Activated naive CD8-positive, alpha-beta T cell treated with anti-CD3 and anti-CD28 coated beads for 36 hours (primary cell): ENCODE data around the gene RIOK2. TPM values are rescaled to one million over a fixed set of nuclear protein-coding genes. Genes with fewer than 3 reads are reported as not detected.
"Not testable (repeated sequence)": the region's sequence is repeated elsewhere in the genome, so short reads cannot be mapped to it uniquely, and the experiment has no call there.

Experiments
- DNase-seq: peaks from one replicate; pipeline ENCODE4 v3.0.0; 2021
- H3K27ac Mint-ChIP-seq: one replicate; pipeline ENCODE4 v1.8.0; 2022; ENCODE audit warnings: mild to moderate bottlenecking, moderate library complexity, mixed read lengths
- H3K27me3 Mint-ChIP-seq: one replicate; pipeline ENCODE4 v1.8.0; 2022; ENCODE audit warnings: mild to moderate bottlenecking, mixed read lengths
- H3K36me3 Mint-ChIP-seq: one replicate; pipeline ENCODE4 v1.8.0; 2021; ENCODE audit warnings: mild to moderate bottlenecking, mixed read lengths
- H3K4me1 Mint-ChIP-seq: one replicate; pipeline ENCODE4 v1.8.0; 2021; ENCODE audit warnings: mixed read lengths
- H3K4me3 Mint-ChIP-seq: one replicate; pipeline ENCODE4 v1.8.0; 2022; ENCODE audit warnings: mild to moderate bottlenecking, moderate library complexity, mixed read lengths
- H3K9me3 Mint-ChIP-seq: one replicate; pipeline ENCODE4 v1.8.0; 2022; ENCODE audit warnings: mixed read lengths
- total RNA-seq, 2 experiments: library from RNA; stranded (reverse); gene quantifications; one replicate each; pipeline ENCODE4 v1.2.3, GENCODE V29; 2021

The RIOK2 gene
- total RNA-seq, 2 experiments from 2014 or later: 47.6 to 50.1 TPM

DNA sequence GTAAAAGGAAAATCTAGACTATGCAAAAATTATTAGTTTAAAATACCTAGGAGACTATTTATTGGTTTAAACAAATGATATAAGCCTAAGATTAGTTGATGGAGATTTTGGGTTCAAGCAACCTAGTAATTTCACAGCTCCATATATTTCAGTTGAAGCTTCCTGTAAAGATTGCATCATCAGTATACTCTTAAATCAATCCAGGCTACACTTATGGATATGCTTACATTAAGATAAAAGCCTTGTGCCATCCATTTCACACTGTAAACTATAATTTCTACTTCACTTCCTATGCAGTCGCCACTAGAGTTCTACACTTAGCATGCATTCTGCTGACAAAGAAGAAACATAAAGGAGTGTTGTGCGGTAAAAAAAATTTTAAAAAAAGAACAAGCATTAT is 33.3 kb downstream of the RIOK2 start:
- H3K4me3 Mint-ChIP-seq: no peak overlapping the region
- no peak overlapping the region for H3K27ac Mint-ChIP-seq
- no peaks in the 10 kb centered on the region for H3K9me3 Mint-ChIP-seq
- DNase-seq: no peak
- H3K27me3 Mint-ChIP-seq: no peaks in the 10 kb centered on the region
- H3K36me3 Mint-ChIP-seq: no peaks in the 10 kb centered on the region
- no peaks in the 10 kb centered on the region for H3K4me1 Mint-ChIP-seq

DNA sequence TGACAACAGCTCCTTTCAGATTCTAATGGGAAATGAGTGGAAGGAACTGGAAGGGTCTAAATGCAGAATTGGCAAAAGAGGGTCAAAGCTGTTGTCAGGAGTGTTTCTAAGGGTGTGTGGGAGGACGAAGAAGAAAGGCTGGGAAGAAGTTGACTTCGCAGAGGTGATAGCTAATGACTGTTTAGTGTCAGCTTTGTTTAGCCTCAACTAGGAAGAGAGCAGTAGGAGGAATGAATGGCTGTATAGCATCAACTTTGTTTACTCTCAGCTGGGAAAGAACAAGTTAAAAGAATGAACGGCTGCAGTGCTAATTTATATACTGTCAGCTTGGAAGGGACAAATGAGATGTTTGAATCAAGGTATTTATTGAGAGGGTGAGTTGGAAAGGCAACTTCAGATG is 34.8 kb downstream of the RIOK2 start:
- Mint-ChIP-seq H3K27ac (no peak overlapping the region), H3K9me3 (no peaks in the 10 kb centered on the region), H3K36me3 (no peaks in the 10 kb centered on the region), H3K27me3 (no peaks in the 10 kb centered on the region), H3K4me3 (no peak overlapping the region), H3K4me1 (no peaks in the 10 kb centered on the region)
- no peak for DNase-seq

GRCh38 chr5:97143704-97144103 is 39.3 kb downstream of the RIOK2 start:
- H3K4me3 Mint-ChIP-seq: no peak overlapping the region
- H3K9me3 Mint-ChIP-seq: no peaks in the 10 kb centered on the region
- no peak overlapping the region for H3K27ac Mint-ChIP-seq
- H3K27me3 Mint-ChIP-seq: no peaks in the 10 kb centered on the region
- no peak for DNase-seq
- no peaks in the 10 kb centered on the region for H3K4me1 Mint-ChIP-seq
- H3K36me3 Mint-ChIP-seq: no peaks in the 10 kb centered on the region

DNA sequence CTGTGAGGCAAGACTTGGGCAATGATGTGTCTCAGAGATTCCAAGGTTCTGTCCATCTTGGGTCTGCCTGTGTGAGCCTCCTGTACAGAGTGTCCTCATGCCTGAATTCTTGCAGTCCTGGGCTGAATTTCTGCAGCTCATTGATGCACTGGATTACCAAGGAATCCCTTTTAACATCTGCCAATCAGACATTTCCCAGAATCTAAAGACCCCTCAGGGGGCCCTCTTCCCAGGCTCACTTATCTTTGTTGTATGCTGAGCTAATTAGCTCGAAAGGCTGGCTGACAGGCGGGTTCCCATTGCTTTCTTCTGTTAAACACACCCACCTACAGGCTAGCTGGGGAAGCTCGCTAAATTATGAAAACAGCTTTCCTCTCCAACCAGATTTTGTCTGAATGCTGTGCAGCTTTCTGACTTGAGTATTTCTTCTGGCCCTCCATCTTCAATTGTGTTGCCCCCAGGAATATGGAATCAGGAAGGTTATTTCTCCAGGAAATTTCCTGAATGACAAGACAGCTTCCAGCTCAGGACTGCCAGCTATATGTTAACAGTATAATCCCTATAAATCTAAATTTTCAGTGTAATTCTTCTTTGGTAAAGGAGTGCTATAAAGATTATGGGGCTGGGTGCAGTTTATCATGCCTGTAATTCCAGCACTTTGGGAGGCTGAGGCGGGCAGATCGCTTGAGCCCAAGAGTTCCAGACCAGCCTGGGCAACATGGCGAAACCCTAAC is 40.4 kb downstream of the RIOK2 start, which contains the start of gene LIX1:
Gene LIX1, minus strand, starts transcription at position 91 of the 734 bp plus-strand sequence. Its CDS starts 35 bp downstream, at position 56.
- Mint-ChIP-seq H3K9me3 (no peaks in the 10 kb centered on the region), H3K4me3 (no peak within 1 kb of the TSS), H3K27me3 (no peaks in the 10 kb centered on the region), H3K4me1 (no peaks in the 10 kb centered on the region), H3K36me3 (no peaks in the 10 kb centered on the region), H3K27ac (no peak within 1 kb of the TSS)
- peak; percentile 12 for DNase-seq

- Mint-ChIP-seq H3K27ac (no peak overlapping the region), H3K4me3 (no peak overlapping the region), H3K9me3 (no peaks in the 10 kb centered on the region), H3K36me3 (no peaks in the 10 kb centered on the region), H3K4me1 (no peaks in the 10 kb centered on the region), H3K27me3 (no peaks in the 10 kb centered on the region)
- no peak for DNase-seq
Measured at GRCh38 chr5:97141539-97141938, 41.5 kb downstream of the RIOK2 start.

GRCh38 chr5:97141031-97141430 is 42.0 kb downstream of the RIOK2 start:
- H3K36me3 Mint-ChIP-seq: no peaks in the 10 kb centered on the region
- no peaks in the 10 kb centered on the region for H3K4me1 Mint-ChIP-seq
- H3K4me3 Mint-ChIP-seq: no peak overlapping the region

GRCh38 chr5:97140250-97140649 is 42.8 kb downstream of the RIOK2 start:
- H3K27me3 Mint-ChIP-seq, H3K4me3 Mint-ChIP-seq, H3K27ac Mint-ChIP-seq, H3K4me1 Mint-ChIP-seq, H3K36me3 Mint-ChIP-seq, H3K9me3 Mint-ChIP-seq, DNase-seq: not testable (repeated sequence)

More at GRCh38 chr5:97141031-97141430, 42.0 kb downstream of the RIOK2 start:
- no peak overlapping the region for H3K27ac Mint-ChIP-seq
- H3K27me3 Mint-ChIP-seq: no peaks in the 10 kb centered on the region
- no peak for DNase-seq
- no peaks in the 10 kb centered on the region for H3K9me3 Mint-ChIP-seq

- Mint-ChIP-seq H3K9me3 (no peaks in the 10 kb centered on the region), H3K27me3 (no peaks in the 10 kb centered on the region), H3K4me1 (peaks cover 6% of the 10 kb centered on the region), H3K4me3 (no peak overlapping the region), H3K36me3 (no peaks in the 10 kb centered on the region), H3K27ac (no peak overlapping the region)
- DNase-seq: no peak
Measured at GRCh38 chr5:97136475-97136874, 46.6 kb downstream of the RIOK2 start.

DNA sequence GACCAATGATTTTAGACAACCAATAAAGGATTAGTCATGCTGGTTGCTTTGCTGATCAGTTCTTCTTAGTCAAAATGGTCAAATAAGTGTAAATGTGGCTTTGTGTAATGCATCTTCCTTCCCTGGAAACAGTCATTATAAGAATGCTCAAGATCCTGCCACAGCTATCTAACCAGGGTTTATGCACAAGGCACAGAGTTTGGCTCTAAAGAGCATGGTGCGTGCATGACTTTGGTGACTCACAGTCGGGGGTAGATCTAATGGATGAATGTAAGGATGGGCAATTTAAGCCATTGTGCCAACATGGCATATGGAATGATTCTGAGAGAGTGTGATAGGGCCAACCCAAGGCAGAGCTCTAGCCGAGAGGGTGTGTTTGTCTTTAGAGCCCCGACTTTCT is 47.2 kb downstream of the RIOK2 start:
- no peak for DNase-seq
- Mint-ChIP-seq H3K36me3 (no peaks in the 10 kb centered on the region), H3K4me1 (peaks cover 6% of the 10 kb centered on the region), H3K9me3 (no peaks in the 10 kb centered on the region), H3K27ac (no peak overlapping the region), H3K27me3 (no peaks in the 10 kb centered on the region), H3K4me3 (no peak overlapping the region)

GRCh38 chr5:97134634-97135033 is 48.4 kb downstream of the RIOK2 start:
- Mint-ChIP-seq H3K27ac (no peak overlapping the region), H3K27me3 (peaks cover 3% of the 10 kb centered on the region), H3K36me3 (no peaks in the 10 kb centered on the region), H3K4me3 (no peak overlapping the region), H3K9me3 (no peaks in the 10 kb centered on the region), H3K4me1 (peaks cover 6% of the 10 kb centered on the region)
- DNase-seq: no peak

GRCh38 chr5:97133101-97133500 is 49.9 kb downstream of the RIOK2 start:
- Mint-ChIP-seq H3K4me1 (peaks cover 6% of the 10 kb centered on the region), H3K36me3 (no peaks in the 10 kb centered on the region), H3K27ac (no peak overlapping the region), H3K27me3 (peaks cover 6% of the 10 kb centered on the region), H3K4me3 (no peak overlapping the region), H3K9me3 (no peaks in the 10 kb centered on the region)
- DNase-seq: no peak

DNA sequence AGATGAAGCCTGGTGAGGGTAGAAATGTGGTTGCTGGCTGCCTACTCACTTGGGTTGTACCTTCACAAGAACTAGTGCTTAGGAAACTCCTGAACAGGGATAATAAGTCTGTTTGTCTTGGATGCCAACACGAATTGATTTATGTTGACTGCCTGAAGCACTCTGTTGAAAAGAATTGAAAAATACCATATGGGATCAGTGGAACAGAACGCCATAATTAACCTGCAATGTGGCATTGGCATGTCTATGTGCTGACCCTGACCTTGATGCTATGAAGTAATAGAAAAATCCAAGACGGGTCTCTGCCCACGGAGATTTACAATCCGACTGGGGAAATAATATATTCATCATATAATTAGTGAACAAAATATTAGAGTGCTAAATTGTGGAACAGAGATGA is 51.1 kb downstream of the RIOK2 start:
- no peak for DNase-seq
- Mint-ChIP-seq H3K36me3 (no peaks in the 10 kb centered on the region), H3K27ac (no peak overlapping the region), H3K9me3 (no peaks in the 10 kb centered on the region), H3K4me3 (no peak overlapping the region), H3K4me1 (peaks cover 6% of the 10 kb centered on the region), H3K27me3 (peaks cover 6% of the 10 kb centered on the region)

DNA sequence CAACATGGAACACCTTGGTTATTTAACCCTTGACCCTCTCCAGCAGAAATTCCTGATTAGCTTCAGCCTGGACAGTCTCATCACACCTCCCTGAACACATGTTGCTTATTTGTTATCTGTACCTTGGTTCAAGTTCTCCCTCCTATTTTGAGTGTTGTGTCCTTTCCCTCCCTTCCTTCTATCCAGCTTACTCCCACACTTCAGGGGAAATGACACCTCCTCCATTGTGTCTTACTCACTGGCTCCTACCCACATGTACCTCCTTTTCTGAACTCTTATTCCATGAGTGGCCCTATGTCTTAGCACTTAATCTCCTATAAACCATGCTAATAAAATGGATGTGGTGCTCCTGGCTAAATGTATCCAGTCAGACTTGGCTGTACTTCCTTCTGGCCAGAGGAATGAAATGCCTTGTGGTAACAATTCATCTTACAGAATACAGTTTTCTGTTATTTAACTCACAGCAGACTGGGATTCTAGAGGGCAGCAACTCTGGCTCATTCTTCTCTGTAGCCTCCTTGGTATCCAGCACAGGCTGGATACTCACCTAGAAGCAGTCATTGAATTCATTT is 51.8 kb downstream of the RIOK2 start:
- Mint-ChIP-seq H3K27me3 (peaks cover 6% of the 10 kb centered on the region), H3K36me3 (no peaks in the 10 kb centered on the region), H3K4me1 (peaks cover 6% of the 10 kb centered on the region), H3K9me3 (no peaks in the 10 kb centered on the region), H3K4me3 (no peak overlapping the region), H3K27ac (no peak overlapping the region)
- no peak for DNase-seq

- H3K4me1 Mint-ChIP-seq: no peaks in the 10 kb centered on the region
Measured at GRCh38 chr5:97127727-97128126, 55.3 kb downstream of the RIOK2 start.

DNA sequence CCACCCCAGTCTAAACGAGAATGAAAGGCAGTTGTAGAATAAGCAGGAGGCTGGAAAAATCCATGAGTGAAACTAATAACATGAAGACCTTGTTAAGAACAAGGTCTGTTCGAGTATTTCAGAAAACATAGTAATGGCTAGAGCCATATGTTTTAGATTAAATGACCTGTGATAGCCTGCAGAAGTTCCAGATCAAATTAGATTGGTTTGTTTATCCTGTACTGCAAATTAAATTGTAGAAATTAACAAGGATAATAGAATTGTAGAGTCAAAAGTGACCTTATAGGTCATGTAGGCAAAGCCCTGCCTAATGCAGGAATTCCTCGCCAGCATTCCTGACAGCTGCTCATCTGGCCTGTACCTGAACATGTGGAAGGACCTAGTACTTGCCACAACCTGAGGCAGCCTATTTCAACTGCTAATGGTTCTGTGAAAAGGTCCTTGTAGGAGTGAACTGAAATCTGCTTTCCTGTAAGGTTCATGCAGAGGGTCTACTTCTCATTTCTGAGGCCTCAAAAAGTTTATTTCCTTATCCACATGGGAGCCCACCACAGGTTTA is 57.8 kb downstream of the RIOK2 start:
- no peaks in the 10 kb centered on the region for H3K36me3 Mint-ChIP-seq
- H3K4me3 Mint-ChIP-seq: no peak overlapping the region
- no peak overlapping the region for H3K27ac Mint-ChIP-seq
- H3K4me1 Mint-ChIP-seq: no peaks in the 10 kb centered on the region
- peaks cover 5% of the 10 kb centered on the region for H3K27me3 Mint-ChIP-seq
- no peaks in the 10 kb centered on the region for H3K9me3 Mint-ChIP-seq
- no peak for DNase-seq

More at GRCh38 chr5:97127727-97128126, 55.3 kb downstream of the RIOK2 start:
- DNase-seq: no peak
- Mint-ChIP-seq H3K9me3 (no peaks in the 10 kb centered on the region), H3K36me3 (no peaks in the 10 kb centered on the region), H3K4me3 (no peak overlapping the region), H3K27me3 (peaks cover 6% of the 10 kb centered on the region), H3K27ac (no peak overlapping the region)

DNA sequence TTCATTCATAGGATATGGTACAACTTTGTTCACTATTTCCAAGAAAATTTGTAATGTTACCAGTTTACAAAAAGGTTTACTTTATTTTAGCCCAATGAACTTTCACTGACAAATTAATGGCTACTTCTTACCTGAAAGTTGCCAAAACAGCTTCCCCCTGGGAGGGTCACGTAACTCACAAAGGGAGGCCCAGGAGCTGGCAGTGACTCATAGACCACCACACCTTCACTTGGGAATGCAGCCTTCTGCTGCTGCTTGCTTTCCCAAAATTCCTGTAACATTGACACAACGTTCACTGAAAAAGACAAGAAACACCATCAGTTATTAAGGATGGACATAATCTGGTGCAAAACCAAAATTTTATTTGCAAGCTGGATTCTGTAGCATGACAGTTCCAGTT is 58.7 kb downstream of the RIOK2 start:
- Mint-ChIP-seq H3K4me1 (no peaks in the 10 kb centered on the region), H3K4me3 (no peak overlapping the region), H3K27me3 (peaks cover 3% of the 10 kb centered on the region), H3K27ac (no peak overlapping the region), H3K36me3 (no peaks in the 10 kb centered on the region), H3K9me3 (no peaks in the 10 kb centered on the region)
- no peak for DNase-seq
